Measurements from ENCODE around the gene RIN1.

RIN1 gene

DNA sequence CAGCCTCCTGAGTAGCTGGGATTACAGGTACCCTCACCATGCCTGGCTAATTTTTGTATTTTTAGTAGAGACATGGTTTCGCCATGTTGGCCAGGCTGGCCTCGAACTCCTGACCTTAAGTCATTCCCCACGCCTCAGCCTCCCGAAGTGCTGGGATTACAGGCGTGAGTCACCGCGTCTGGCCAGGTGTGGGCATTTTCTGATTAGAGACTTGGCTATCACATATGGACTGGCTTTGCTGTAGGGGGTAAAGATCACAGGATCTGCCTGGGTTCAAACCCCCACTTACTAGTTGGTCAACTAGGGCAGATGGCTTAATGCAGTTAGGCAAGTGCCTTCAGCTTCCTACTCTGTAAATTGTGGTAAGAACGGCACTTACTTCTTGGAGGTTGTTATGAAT lies 25.9 kb downstream of the RIN1 start:
- H3K4me3 ChIP-seq (replicated peaks; ENCODE audit: low read depth, low read length), result no peak overlapping the region
- TF ChIP-seq, protein P1, sequence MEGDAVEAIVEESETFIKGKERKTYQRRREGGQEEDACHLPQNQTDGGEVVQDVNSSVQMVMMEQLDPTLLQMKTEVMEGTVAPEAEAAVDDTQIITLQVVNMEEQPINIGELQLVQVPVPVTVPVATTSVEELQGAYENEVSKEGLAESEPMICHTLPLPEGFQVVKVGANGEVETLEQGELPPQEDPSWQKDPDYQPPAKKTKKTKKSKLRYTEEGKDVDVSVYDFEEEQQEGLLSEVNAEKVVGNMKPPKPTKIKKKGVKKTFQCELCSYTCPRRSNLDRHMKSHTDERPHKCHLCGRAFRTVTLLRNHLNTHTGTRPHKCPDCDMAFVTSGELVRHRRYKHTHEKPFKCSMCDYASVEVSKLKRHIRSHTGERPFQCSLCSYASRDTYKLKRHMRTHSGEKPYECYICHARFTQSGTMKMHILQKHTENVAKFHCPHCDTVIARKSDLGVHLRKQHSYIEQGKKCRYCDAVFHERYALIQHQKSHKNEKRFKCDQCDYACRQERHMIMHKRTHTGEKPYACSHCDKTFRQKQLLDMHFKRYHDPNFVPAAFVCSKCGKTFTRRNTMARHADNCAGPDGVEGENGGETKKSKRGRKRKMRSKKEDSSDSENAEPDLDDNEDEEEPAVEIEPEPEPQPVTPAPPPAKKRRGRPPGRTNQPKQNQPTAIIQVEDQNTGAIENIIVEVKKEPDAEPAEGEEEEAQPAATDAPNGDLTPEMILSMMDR (IDR thresholded peaks at IDR 0.05; ENCODE audit: low read length, missing control alignments), result no peak
- DNase-seq (ENCODE audit: low read depth), result no peak

DNA sequence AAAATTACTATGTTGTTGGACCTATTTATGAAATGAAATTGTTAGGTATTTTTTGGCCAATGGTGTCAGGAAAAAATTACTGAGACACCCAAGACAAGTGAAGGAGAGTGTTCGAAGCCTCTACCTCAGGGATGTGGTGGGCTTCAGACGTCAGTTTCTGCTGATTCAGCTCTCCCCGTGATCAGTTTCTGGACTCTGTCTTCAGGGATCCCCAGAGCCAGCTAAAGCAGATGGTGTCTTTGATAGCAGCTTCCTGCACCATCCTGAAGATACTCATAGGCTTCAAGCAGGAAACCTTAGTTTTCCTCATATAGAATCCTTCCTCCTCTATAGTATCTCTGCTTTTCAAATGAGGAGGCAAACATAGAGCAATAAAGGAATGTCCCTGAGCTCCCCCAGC lies 26.8 kb downstream of the RIN1 start:
- no peak for DNase-seq (ENCODE audit: low read depth)
- H3K4me3 ChIP-seq (replicated peaks; ENCODE audit: low read depth, low read length), result no peak overlapping the region
- TF ChIP-seq, protein P1 (IDR thresholded peaks at IDR 0.05; ENCODE audit: low read length, missing control alignments), result no peak

DNA sequence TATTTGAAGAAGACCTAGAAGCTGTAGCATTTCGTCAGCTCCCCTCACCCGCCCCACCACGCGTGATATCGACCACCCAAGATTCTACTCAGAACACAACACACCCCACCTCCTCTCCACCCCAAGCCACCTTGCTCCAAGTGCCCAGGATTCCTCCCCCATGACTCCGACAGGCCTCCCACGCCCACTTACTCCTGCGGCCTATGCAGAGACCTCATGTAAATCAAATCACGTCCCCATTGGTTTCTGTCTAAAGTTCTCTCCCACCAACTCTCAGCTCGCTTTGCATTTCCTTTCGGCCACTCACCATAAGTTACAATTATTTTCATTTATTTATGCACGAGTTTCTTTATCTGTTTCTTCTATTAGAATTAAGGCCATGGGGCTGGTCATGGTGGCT lies 33.6 kb downstream of the RIN1 start:
- no peak overlapping the region for H3K4me3 ChIP-seq (replicated peaks; ENCODE audit: low read depth, low read length)
- TF ChIP-seq, protein P1 (IDR thresholded peaks at IDR 0.05; ENCODE audit: low read length, missing control alignments), result no peak
- no peak for DNase-seq (ENCODE audit: low read depth)

DNA sequence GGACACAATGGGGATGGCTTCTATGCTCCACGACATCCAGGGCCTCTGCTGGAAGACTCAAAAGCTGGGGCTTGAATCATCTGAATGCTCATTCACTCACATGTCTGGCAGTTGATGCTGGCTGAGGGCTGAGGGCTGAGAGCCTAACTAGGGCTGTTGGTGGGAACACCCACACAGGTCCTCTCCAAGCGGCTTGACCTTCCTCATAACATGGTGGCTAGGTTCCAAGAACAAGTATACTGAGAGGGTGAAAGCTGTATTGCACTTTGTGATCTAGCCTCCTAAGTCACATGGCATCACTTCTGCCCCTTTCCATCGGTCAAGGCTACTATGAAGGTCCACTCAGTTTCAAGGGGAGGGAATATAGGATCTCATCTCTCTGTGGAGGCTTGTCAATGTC lies 37.0 kb downstream of the RIN1 start:
- TF ChIP-seq, protein P1 (IDR thresholded peaks at IDR 0.05; ENCODE audit: low read length, missing control alignments), result no peak
- DNase-seq (ENCODE audit: low read depth), result no peak
- H3K4me3 ChIP-seq (replicated peaks; ENCODE audit: low read depth, low read length), result no peak overlapping the region

DNA sequence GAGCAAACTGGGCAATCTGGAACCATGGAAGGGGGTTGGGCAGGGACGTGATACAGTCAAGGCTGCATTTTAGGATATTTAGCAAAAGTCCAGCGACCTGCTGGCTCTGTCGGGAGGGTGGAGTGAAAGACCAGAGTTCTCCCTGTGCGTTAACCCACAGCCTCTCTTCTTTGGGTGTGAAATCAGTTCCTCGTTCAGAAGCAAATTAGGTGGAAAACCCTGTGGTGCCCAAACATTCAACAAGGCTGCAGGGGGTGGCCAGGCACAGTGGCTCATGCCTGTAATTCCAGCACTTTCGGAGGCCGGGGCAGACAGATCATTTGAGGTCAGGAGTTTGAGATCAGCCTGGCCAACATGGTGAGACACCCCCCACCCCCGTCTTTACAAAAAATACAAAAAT lies 38.6 kb downstream of the RIN1 start:
- no peak overlapping the region for H3K4me3 ChIP-seq (replicated peaks; ENCODE audit: low read depth, low read length)
- no peak for DNase-seq (ENCODE audit: low read depth)
- TF ChIP-seq, protein P1 (IDR thresholded peaks at IDR 0.05; ENCODE audit: low read length, missing control alignments), result no peak

DNA sequence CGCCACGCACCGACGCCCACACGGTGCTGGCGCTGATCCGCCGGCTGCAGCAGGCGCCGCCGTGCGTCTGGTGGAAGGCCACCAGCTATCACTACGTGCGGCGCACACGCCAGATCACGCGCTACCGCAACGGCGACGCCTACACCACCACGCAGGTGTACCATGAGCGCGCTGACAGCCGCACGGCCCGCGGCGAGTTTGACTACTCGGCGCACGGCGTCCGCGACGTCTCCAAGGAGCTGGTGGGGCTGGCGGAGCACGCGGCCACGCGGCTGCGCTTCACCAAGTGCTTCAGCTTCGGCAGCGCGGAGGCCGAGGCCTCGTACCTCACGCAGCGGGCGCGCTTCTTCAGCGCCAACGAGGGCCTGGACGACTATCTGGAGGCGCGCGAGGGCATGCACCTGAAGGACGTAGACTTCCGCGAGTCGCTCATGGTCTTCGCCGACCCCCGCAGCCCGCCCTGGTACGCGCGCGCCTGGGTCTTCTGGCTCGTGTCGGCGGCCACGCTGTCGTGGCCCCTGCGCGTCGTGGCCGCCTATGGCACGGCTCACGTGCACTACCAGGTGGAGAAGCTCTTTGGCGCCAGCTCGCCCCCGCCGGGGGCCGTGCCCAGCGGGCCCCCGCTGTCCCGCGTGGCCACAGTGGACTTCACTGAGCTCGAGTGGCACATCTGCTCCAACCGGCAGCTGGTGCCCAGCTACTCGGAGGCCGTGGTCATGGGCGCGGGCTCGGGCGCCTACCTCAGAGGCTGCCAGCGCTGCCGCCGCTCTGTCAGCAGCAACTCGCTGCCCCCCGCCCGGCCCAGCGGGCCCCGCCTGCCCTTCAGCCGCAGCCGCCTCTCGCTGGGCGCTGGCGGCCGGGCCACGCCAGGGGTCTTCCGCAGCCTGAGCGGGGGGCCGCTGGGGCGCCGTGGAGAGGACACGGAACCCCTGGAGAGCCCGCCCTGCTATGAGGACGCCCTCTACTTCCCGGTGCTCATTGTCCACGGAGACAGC lies 41.3 kb downstream of the RIN1 start:
- DNase-seq (ENCODE audit: low read depth), result no peak
- TF ChIP-seq, protein P1 (IDR thresholded peaks at IDR 0.05; ENCODE audit: low read length, missing control alignments), result no peak
- H3K4me3 ChIP-seq (replicated peaks; ENCODE audit: low read depth, low read length), result no peak overlapping the region
